Measurements from ENCODE around the gene CERS3.

The CERS3 gene

DNA sequence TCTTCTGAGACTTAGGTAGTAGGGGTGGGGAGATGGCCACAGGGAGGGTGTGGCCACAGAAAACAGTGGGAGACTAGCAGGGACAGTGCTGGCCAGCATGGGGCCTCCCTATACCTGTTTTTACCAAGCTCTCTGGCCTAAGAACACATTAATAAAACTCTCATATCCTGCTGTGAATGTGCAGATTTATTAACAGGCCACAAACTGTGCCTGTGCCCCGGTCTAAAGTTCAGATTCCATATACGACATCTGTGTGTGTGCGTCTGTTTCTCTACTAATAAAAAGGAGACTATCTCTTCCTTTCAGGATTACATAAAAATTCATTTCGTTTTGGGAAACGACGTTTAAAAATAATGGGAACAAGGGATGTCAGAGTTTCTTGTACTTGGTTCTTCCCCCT, 94.2 kb downstream of the CERS3 start:
- Mint-ChIP-seq H3K36me3 (ENCODE audit: low read depth) (no peaks in the 10 kb centered on the region), H3K27me3 (peaks cover 5% of the 10 kb centered on the region), H3K9me3 (no peaks in the 10 kb centered on the region), H3K27ac (no peak overlapping the region), H3K4me3 (no peak overlapping the region), H3K4me1 (ENCODE audit: low read depth) (peaks cover 5% of the 10 kb centered on the region)
- intact Hi-C loops (cut with micrococcal nuclease), result no loop called here

DNA sequence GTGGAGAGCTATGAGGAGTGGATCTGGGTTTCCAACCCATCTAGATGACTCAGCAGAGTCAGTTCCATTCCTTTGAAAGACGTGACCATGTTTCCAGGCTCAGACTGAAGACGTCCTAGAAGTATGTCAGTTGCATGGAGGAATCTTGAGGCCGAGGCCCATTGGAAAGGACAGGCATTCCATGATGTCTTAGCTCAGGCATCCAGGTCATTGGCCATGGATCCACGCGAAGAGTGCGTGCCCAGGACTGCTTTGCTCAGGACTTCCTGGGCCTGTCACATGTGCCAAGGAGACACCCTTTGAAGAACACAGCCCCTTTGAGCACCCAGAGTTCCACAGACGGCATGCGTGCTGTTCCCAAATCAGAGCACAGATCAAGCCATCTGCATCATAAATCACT, 94.7 kb downstream of the CERS3 start:
- Mint-ChIP-seq H3K36me3 (ENCODE audit: low read depth) (no peaks in the 10 kb centered on the region), H3K27ac (no peak overlapping the region), H3K27me3 (peaks cover 6% of the 10 kb centered on the region), H3K9me3 (no peaks in the 10 kb centered on the region), H3K4me1 (ENCODE audit: low read depth) (peaks cover 5% of the 10 kb centered on the region), H3K4me3 (no peak overlapping the region)
- intact Hi-C loops (cut with micrococcal nuclease), result no loop called here

DNA sequence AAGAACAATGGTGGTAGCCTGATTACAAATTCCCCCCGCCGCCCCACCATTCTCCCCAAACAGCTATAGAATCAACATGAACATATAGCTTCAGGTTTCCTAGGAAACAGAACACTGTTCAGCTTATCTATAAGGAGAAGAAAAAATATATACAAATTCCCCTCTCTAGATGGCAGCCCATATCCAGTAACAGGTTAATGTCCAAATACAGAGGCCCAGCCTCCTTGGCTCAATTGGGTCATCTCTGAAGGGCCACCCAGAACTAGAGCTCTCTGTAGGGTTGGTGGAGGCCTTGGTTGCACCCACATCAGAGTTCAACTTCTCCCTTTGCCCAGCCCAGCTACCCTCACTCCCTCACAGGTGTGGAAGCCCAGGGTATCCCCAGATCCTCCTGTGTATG, 95.4 kb downstream of the CERS3 start:
- no peak overlapping the region for H3K27ac Mint-ChIP-seq

DNA sequence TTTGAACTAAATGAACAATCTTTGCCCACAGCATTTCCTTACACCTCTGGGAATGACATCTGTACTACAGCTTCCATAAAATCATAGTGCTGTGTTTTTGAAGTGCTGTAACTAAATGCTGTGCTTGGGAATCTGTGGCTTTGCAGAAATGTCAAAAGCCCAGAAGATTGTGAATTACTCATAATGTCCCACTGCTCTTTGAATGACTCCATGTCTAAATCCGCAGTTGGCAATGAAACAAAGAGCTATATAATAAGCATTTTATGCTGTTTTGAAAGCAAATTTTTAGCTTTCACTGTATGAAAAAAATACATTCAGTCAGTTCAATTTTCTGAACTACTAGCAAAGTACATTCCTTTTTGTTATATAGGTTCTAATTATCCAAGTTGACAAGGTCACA, 98.3 kb downstream of the CERS3 start:
- H3K36me3 Mint-ChIP-seq (ENCODE audit: low read depth), result no peaks in the 10 kb centered on the region
- intact Hi-C loops (cut with micrococcal nuclease), result no loop called here
- H3K4me1 Mint-ChIP-seq (ENCODE audit: low read depth), result no peaks in the 10 kb centered on the region
- H3K4me3 Mint-ChIP-seq, result no peak overlapping the region
- H3K27ac Mint-ChIP-seq, result no peak overlapping the region
- H3K27me3 Mint-ChIP-seq, result peaks cover 6% of the 10 kb centered on the region
- peaks cover 6% of the 10 kb centered on the region for H3K9me3 Mint-ChIP-seq

More for the DNA sequence above, 95.4 kb downstream of the CERS3 start:
- Mint-ChIP-seq H3K36me3 (ENCODE audit: low read depth) (no peaks in the 10 kb centered on the region), H3K27me3 (peaks cover 6% of the 10 kb centered on the region), H3K4me1 (ENCODE audit: low read depth) (no peaks in the 10 kb centered on the region), H3K9me3 (no peaks in the 10 kb centered on the region), H3K4me3 (no peak overlapping the region)
- intact Hi-C loops (cut with micrococcal nuclease), result no loop called here

DNA sequence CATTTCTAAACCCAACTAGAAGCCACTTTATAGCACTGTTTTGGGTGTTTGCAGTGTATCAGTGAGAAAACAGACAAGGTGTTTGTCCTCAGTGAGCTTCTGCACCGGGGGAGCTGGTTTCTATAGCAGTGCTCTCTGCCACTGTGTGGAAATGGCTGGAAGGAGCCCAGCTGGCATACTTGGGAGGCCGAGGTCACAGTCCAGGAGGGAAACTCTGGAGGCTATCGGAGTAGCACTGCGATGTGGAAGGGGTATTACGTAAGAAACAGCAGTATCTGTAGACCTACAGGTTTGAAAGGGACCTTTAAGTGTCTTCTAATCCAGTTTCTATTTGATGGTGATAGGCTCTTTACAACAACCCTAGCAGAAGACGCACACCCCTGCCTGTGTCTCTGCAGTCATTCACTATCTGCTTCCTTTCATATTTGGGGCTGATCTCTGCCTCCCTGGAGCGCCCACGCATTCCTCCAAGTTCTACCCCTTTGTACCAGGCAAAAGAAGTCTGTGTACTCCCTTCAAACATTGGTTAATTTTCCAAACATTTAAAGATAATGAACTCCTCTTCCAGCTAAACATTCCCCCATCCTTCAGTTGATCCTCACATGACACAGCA, 99.5 kb downstream of the CERS3 start:
- Mint-ChIP-seq H3K9me3 (peaks cover 18% of the 10 kb centered on the region), H3K4me1 (ENCODE audit: low read depth) (no peaks in the 10 kb centered on the region), H3K4me3 (no peak overlapping the region), H3K36me3 (ENCODE audit: low read depth) (no peaks in the 10 kb centered on the region), H3K27ac (no peak overlapping the region), H3K27me3 (peaks cover 6% of the 10 kb centered on the region)
- intact Hi-C loops (cut with micrococcal nuclease), result no loop called here

DNA sequence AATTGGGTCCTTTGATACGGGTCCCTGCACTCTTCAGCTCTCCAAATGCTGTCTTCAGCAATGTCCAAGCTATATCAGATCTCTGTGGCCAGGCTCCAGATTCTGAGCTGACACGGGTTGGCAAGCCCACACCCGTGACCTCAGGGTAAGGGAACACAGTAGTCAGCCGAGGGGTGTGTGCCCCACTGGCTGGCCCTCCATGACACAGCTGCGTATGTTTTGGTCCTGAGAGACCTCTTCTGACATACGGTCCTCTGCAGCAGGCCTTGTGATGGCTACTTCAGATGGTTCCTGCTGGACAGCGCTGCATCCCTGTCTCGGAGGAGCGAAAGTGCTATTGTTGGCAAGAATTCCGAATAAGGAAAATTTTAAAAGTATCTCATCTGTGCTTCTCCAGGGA, 101.8 kb downstream of the CERS3 start:
- no peak overlapping the region for H3K27ac Mint-ChIP-seq
- peaks cover 28% of the 10 kb centered on the region for H3K9me3 Mint-ChIP-seq
- H3K27me3 Mint-ChIP-seq, result peaks cover 6% of the 10 kb centered on the region
- no peak overlapping the region for H3K4me3 Mint-ChIP-seq
- no peaks in the 10 kb centered on the region for H3K4me1 Mint-ChIP-seq (ENCODE audit: low read depth)
- H3K36me3 Mint-ChIP-seq (ENCODE audit: low read depth), result no peaks in the 10 kb centered on the region
- intact Hi-C loops (cut with micrococcal nuclease), result no loop called here

DNA sequence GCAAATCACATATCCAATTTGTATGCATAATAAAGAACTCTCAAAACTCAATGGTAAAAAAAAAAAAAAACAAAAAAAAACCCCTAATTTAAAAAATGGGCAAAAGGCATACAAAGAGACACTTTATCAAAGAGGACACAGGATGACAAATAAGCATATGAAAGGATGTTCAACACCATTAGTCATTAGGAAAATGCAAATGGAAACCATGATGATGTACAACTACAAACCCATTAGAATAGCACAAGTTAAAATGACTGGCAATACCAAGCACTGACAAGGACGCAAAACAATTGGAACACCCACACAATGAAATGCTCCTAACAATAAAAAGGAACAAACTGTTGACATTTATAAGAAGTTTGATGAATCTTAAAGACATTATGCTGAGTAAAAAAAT, 123.6 kb downstream of the CERS3 start:
- H3K27me3 Mint-ChIP-seq, result peaks cover 18% of the 10 kb centered on the region
- no peak overlapping the region for H3K27ac Mint-ChIP-seq
- no peak overlapping the region for H3K4me3 Mint-ChIP-seq
- no peaks in the 10 kb centered on the region for H3K36me3 Mint-ChIP-seq (ENCODE audit: low read depth)
- H3K4me1 Mint-ChIP-seq (ENCODE audit: low read depth), result no peaks in the 10 kb centered on the region
- intact Hi-C loops (cut with micrococcal nuclease), result no loop called here
- peaks cover 10% of the 10 kb centered on the region for H3K9me3 Mint-ChIP-seq

DNA sequence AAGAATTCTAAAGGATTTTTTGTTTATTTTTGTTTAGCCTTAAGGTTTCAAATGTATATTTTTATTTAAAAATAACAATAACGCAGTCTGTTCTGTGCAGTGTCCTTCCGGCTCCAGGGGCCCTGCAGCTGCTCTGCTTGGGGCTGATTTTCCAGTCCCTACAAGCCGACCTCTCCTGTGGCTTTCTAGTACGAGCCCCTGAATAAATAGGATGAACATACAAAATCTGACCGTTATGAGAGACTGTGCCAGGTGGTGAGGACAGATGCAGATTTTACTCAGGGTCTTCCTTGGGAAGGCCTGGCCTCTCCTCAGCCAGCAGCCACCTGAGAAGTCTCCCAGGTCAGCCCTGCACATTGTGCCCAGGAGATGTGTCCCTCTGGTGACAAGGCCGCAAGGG, 127.8 kb downstream of the CERS3 start:
- H3K36me3 Mint-ChIP-seq (ENCODE audit: low read depth), result no peaks in the 10 kb centered on the region
- intact Hi-C loops (cut with micrococcal nuclease), result no loop called here
- no peak overlapping the region for H3K4me3 Mint-ChIP-seq
- H3K4me1 Mint-ChIP-seq (ENCODE audit: low read depth), result no peaks in the 10 kb centered on the region
- no peak overlapping the region for H3K27ac Mint-ChIP-seq
- H3K9me3 Mint-ChIP-seq, result no peaks in the 10 kb centered on the region
- peaks cover 18% of the 10 kb centered on the region for H3K27me3 Mint-ChIP-seq

DNA sequence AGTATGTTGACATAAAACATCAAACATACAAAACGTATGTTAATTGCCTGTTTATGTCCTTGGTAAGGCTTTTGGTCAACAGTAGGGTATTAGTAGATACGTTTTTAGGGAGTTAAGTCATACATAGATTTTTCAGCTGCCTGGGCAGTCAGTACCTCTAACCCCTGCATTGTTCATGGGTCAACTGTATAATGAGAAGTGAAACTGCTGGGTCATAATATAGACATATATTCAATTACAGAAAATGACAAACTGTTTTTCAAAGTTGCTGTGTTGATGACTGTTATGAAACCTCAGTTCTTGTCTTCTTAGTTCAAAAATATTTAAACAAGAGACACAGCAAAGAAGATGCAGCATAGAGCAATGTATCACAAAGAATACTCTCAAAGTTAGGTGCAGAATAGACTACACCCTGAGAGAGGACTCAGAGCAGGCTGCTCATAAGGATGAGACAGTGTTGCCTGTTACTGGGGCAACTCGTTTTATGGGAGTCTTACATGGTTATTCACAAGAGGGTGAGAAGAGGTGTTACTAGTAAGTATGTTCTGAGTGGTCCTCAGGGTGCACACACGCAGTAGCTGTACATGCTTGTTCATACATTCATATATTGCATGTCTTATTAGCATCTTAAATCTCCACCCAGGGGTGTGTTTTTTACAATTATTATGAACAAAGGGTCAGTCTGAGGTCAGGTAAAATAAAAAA, 133.9 kb downstream of the CERS3 start:
- H3K36me3 Mint-ChIP-seq (ENCODE audit: low read depth), result no peaks in the 10 kb centered on the region
- H3K4me1 Mint-ChIP-seq (ENCODE audit: low read depth), result peaks cover 26% of the 10 kb centered on the region
- peaks cover 7% of the 10 kb centered on the region for H3K27me3 Mint-ChIP-seq
- no peak overlapping the region for H3K4me3 Mint-ChIP-seq
- peak overlapping the region; percentile 63 for H3K27ac Mint-ChIP-seq
- intact Hi-C loops (cut with micrococcal nuclease), result no loop called here
- H3K9me3 Mint-ChIP-seq, result no peaks in the 10 kb centered on the region

DNA sequence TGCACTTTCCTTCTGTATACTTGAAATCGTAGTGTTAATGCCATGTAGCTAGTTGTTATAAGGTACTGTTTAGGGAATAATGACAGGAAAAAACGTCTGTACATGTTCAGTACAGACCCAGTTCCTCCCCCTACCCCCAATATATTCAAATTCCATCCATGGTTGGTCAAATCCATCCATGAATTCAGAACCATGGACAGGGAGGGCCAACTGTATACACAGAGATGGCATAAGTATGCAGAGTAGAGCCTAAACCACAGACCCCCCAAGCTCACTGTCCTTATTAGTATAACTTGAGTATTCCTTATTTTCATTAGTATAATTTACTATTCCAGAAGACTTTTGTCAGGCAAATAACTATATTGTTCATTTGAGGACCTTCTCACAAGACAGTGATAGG, 135.7 kb downstream of the CERS3 start:
- peaks cover 7% of the 10 kb centered on the region for H3K27me3 Mint-ChIP-seq
- no peak overlapping the region for H3K27ac Mint-ChIP-seq

DNA sequence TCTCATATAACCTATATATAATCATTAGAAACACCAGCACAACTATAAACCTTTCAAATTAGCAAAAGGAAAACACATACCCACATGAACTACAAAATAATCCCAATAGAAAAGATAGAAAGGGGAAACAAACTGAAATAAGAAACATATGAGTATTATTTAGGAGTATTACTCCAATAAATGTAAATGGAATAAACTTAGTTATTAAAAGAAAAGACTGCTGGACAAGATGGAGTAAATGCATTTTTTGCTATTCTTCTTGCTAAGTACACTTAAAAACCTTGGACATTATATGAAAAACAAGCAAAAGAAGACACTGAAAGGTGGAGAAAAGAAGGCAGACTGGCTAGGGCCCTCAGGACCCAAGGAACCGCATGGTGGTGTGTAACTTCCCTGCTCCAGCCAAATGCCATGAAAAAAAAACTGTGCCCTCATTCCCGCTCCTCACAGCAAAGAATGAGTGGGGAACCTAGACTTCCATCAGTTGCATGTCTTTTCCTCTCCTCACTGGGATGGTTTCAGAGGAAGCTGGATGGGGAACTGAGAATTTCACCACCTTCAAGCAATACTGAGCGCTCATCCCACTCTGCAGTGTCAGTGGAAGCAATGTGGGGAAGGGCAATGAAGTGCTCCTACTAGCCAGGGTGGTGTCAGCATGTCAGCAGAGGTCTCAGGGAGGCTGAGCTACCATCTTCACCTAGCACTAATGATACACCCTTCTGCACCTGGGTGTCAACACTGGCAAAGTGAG, 143.3 kb downstream of the CERS3 start:
- Mint-ChIP-seq H3K27ac (no peak overlapping the region), H3K36me3 (ENCODE audit: low read depth) (no peaks in the 10 kb centered on the region)
- intact Hi-C loops (cut with micrococcal nuclease), result loop anchor here (2.0 kb wide), 1 partner anchor 35 kb away; no protein-coding TSS in a partner anchor

More for the DNA sequence above, 135.7 kb downstream of the CERS3 start:
- intact Hi-C loops (cut with micrococcal nuclease), result no loop called here
- H3K9me3 Mint-ChIP-seq, result peaks cover 8% of the 10 kb centered on the region
- no peaks in the 10 kb centered on the region for H3K36me3 Mint-ChIP-seq (ENCODE audit: low read depth)
- H3K4me1 Mint-ChIP-seq (ENCODE audit: low read depth), result peaks cover 28% of the 10 kb centered on the region
- no peak overlapping the region for H3K4me3 Mint-ChIP-seq

DNA sequence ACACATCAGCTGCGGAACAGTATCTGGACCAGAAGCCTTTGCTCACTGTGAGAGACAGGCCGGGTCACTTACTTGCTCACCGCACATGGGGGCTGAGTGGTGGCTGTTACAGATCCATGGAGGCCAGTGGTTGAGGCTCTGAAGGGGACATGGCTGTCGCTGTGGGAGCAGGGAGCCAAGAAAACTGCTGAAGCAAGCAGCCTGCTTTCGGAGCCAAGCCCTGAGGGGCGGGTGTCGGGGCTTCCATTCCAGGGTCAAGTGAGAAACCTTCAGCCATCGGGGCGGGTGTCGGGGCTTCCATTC, 144.7 kb downstream of the CERS3 start:
- peaks cover 40% of the 10 kb centered on the region for H3K9me3 Mint-ChIP-seq
- H3K27me3 Mint-ChIP-seq, result peaks cover 17% of the 10 kb centered on the region
- peaks cover 19% of the 10 kb centered on the region for H3K4me1 Mint-ChIP-seq (ENCODE audit: low read depth)
- no peak overlapping the region for H3K4me3 Mint-ChIP-seq
- intact Hi-C loops (cut with micrococcal nuclease), result loop anchor here (2.0 kb wide), 1 partner anchor 33 kb away; no protein-coding TSS in a partner anchor
- H3K27ac Mint-ChIP-seq, result no peak overlapping the region
- H3K36me3 Mint-ChIP-seq (ENCODE audit: low read depth), result no peaks in the 10 kb centered on the region

More for the DNA sequence above, 143.3 kb downstream of the CERS3 start:
- H3K9me3 Mint-ChIP-seq, result peaks cover 30% of the 10 kb centered on the region
- H3K4me3 Mint-ChIP-seq, result no peak overlapping the region
- peaks cover 16% of the 10 kb centered on the region for H3K27me3 Mint-ChIP-seq
- peaks cover 25% of the 10 kb centered on the region for H3K4me1 Mint-ChIP-seq (ENCODE audit: low read depth)

DNA sequence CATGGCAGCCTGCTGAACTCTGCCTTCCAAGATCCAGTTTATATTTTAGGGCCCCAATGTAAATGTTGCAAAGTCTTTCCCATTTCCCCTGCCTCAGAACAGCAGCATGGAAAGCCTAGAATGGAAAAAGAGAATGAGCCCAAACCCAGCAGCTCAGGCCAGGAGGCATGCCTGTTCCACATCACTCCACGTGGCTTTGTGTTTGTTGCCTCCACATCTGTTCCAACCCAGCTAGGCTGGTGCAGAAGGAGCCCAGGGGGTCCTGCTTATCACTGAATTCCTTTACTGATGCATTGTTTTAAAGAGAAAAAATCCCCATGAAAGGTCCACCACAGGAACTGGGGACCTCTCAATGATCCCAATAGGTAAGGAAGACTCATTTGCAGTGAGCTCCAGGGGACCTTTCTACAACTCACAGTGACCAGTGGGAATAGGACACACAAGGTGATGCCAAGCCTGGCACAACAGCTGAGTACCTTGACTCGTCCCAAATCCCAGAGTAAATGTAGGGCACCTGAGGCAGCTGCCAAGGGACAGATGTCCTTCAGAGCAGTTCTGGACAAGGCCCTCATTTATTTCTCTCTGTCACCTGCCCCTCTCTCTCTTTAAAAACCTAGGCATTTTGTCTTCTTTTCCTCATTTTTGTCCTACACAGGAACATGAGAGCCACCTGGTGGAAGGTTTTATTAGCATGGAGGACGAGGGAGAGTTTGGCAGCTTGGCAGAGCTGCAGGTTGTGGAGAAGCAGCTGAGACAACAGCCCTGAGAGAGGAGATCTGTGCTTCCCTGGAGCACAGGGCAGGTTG, 145.2 kb downstream of the CERS3 start:
- intact Hi-C loops (cut with micrococcal nuclease), result loop anchor here (2.0 kb wide), 1 partner anchor 33 kb away; no protein-coding TSS in a partner anchor

DNA sequence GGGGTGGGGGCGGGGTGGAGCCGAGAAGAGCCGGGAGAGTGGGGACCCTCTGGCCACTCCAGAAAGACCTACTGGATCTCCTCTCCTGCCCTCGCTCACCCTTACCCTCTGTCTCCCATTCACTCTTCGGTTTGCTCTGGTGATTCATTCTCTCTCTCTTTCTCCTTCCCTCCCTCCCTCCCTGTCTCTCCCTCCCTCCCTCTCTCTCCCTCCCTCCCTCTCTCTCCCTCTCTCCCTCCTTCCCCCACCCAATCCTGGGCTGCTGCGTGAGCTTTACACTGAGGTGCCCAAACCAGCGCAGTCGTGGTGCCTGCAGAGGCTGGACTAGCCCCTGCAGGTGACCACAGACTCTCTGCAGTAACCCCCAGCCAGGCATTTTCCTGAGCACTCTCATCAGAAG, 154.8 kb downstream of the CERS3 start:
- H3K9me3 Mint-ChIP-seq, result peaks cover 9% of the 10 kb centered on the region
- H3K36me3 Mint-ChIP-seq (ENCODE audit: low read depth), result no peaks in the 10 kb centered on the region
- no peaks in the 10 kb centered on the region for H3K4me1 Mint-ChIP-seq (ENCODE audit: low read depth)
- H3K27me3 Mint-ChIP-seq, result peaks cover 64% of the 10 kb centered on the region
- H3K4me3 Mint-ChIP-seq, result no peak overlapping the region
- intact Hi-C loops (cut with micrococcal nuclease), result no loop called here
- H3K27ac Mint-ChIP-seq, result no peak overlapping the region

More for the DNA sequence above, 145.2 kb downstream of the CERS3 start:
- H3K4me1 Mint-ChIP-seq (ENCODE audit: low read depth), result peaks cover 19% of the 10 kb centered on the region
- no peak overlapping the region for H3K27ac Mint-ChIP-seq
- H3K9me3 Mint-ChIP-seq, result peaks cover 36% of the 10 kb centered on the region
- H3K36me3 Mint-ChIP-seq (ENCODE audit: low read depth), result no peaks in the 10 kb centered on the region
- peaks cover 20% of the 10 kb centered on the region for H3K27me3 Mint-ChIP-seq
- H3K4me3 Mint-ChIP-seq, result no peak overlapping the region

Data from dendritic cell treated with granulocyte-macrophage colony-stimulating factor and Interleukin-4, amounts not matched to agents 40 ng/mL and 50 ng/mL, for 4 days (primary cell).